ENCODE results near the gene SAMD13. TPM values are rescaled to one million over a fixed set of nuclear protein-coding genes. Genes with fewer than 3 reads are reported as not detected.

The SAMD13 gene
- polyA plus RNA-seq, 1 of the 3 experiments (the other 2 are of a cell fraction) = 1.3 TPM

DNA sequence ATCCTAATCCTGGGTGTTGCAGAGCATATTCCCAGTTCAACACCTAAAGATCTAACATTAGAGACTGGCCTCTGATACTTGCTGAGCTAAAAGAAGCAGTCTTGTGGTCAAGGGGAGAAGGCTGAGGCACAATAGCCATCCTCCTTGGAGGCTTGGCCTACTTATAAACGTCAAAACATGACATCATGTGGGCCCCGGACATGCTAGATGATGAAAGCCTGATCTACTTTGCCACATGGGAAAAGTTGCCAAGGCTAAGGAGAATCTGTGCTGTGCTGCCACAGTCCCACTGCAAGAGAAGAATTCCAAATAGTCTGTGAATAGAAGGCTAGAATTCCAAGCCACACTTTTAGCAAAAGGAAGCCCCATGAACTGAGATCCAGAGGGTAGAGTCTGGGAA, 43.9 kb upstream of the SAMD13 start (continued):
- TF ChIP-seq NFIC (IDR thresholded peaks at IDR 0.05; ENCODE audit: borderline replicate concordance) = no peak
- TF ChIP-seq ELF1 (IDR thresholded peaks at IDR 0.05) = no peak
- TF ChIP-seq, protein P1, sequence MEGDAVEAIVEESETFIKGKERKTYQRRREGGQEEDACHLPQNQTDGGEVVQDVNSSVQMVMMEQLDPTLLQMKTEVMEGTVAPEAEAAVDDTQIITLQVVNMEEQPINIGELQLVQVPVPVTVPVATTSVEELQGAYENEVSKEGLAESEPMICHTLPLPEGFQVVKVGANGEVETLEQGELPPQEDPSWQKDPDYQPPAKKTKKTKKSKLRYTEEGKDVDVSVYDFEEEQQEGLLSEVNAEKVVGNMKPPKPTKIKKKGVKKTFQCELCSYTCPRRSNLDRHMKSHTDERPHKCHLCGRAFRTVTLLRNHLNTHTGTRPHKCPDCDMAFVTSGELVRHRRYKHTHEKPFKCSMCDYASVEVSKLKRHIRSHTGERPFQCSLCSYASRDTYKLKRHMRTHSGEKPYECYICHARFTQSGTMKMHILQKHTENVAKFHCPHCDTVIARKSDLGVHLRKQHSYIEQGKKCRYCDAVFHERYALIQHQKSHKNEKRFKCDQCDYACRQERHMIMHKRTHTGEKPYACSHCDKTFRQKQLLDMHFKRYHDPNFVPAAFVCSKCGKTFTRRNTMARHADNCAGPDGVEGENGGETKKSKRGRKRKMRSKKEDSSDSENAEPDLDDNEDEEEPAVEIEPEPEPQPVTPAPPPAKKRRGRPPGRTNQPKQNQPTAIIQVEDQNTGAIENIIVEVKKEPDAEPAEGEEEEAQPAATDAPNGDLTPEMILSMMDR (IDR thresholded peaks at IDR 0.05) = no peak
- no peak for TF ChIP-seq FOSL2 (IDR thresholded peaks at IDR 0.05; ENCODE audit: borderline replicate concordance, low read depth)
- TF ChIP-seq, protein P2, sequence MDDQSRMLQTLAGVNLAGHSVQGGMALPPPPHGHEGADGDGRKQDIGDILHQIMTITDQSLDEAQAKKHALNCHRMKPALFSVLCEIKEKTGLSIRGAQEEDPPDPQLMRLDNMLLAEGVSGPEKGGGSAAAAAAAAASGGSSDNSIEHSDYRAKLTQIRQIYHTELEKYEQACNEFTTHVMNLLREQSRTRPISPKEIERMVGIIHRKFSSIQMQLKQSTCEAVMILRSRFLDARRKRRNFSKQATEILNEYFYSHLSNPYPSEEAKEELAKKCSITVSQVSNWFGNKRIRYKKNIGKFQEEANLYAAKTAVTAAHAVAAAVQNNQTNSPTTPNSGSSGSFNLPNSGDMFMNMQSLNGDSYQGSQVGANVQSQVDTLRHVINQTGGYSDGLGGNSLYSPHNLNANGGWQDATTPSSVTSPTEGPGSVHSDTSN (IDR thresholded peaks at IDR 0.05) = no peak

- Histone ChIP-seq H3K36me3 (replicated peaks in 1 of 2; ENCODE audit: control insufficient read depth in 1 of 2, insufficient read depth in 2 of 2, low read length in 1 of 2) (no peaks in the 10 kb centered on the region), H4K20me1 (ENCODE audit: insufficient read depth) (no peaks in the 10 kb centered on the region), H3K9me2 (no peaks in the 10 kb centered on the region), H3K4me2 (no peak overlapping the region), H3K27ac (ENCODE audit: low read depth in 2 of 2, low read length in 1 of 2) (no peak overlapping the region), H2AFZ (ENCODE audit: low read depth) (no peak overlapping the region), H3K27me3 (ENCODE audit: insufficient read depth) (no peaks in the 10 kb centered on the region), H3F3A (replicated peaks; ENCODE audit: insufficient read depth) (peaks cover 2% of the 10 kb centered on the region), H3K9ac (no peak overlapping the region), H3K9me3 (no peaks in the 10 kb centered on the region), H3K4me3 (ENCODE audit: low read depth in 2 of 2, low read length in 1 of 2) (no peak overlapping the region), H3K4me1 (ENCODE audit: control insufficient read depth in 1 of 2, insufficient read depth in 2 of 2, low read depth in 1 of 2, low read length in 1 of 2) (peaks cover 0 to 2% of the 10 kb centered on the region in 2 experiments; a peak in 1 of 4 replicates), H3K79me2 (ENCODE audit: insufficient read depth) (no peaks in the 10 kb centered on the region)
- 92% methylated on average over 2 of the region's 2 CpGs for WGBS (ENCODE audit: low lambda C conversion rate)
- ChIA-PET CTCF (interaction anchor here (0.8 kb wide), 1 partner anchor 174 kb away, joined by 3 read pairs; no protein-coding TSS in a partner anchor), POLR2A (no interaction called here)
- no peak for DNase-seq
- TF ChIP-seq TCF12 (IDR thresholded peaks at IDR 0.05) (no peak), EZH2phosphoT487 (IDR thresholded peaks at IDR 0.05; ENCODE audit: borderline replicate concordance, low read depth) (no peak), FOXM1 (IDR thresholded peaks at IDR 0.05; ENCODE audit: low read depth) (no peak), RFX5 (IDR thresholded peaks at IDR 0.05; ENCODE audit: low read length) (no peak), REST (IDR thresholded peaks at IDR 0.05; ENCODE audit: low read depth, low read length) (no peak), RCOR1 (IDR thresholded peaks at IDR 0.05; ENCODE audit: low read length) (no peak), YY1 (IDR thresholded peaks at IDR 0.05; ENCODE audit: low read depth) (no peak), RXRA (IDR thresholded peaks at IDR 0.05; ENCODE audit: borderline replicate concordance, low read depth) (no peak), USF2 (IDR thresholded peaks at IDR 0.05; ENCODE audit: borderline replicate concordance, low read depth, low read length) (no peak), RAD21 (IDR thresholded peaks at IDR 0.05; ENCODE audit: low read length) (no peak), MEF2A (IDR thresholded peaks at IDR 0.05; ENCODE audit: borderline replicate concordance, low read depth) (no peak), CHD2 (IDR thresholded peaks at IDR 0.05; ENCODE audit: low read length, partially characterized antibody) (no peak), FOSL2 (IDR thresholded peaks at IDR 0.05; ENCODE audit: borderline replicate concordance, low read depth) (no peak)
Observed at GRCh38 chr1:84259376-84259775, 42.1 kb upstream of the SAMD13 start.

Data from SK-N-SH (cell line).